SH-SY5Y (cell line): ENCODE results near the gene SLC25A3.

Experiments used
- GATA2 ChIP-seq: IDR thresholded peaks from 2 replicates; pipeline ENCODE4 v1.6.1; 2011; ENCODE audit warnings: mild to moderate bottlenecking, low read depth, low read length
- GATA3 ChIP-seq: IDR thresholded peaks from 2 replicates; pipeline ENCODE4 v1.6.1; 2011; ENCODE audit warnings: low read depth, mild to moderate bottlenecking, low read length, moderate library complexity

DNA sequence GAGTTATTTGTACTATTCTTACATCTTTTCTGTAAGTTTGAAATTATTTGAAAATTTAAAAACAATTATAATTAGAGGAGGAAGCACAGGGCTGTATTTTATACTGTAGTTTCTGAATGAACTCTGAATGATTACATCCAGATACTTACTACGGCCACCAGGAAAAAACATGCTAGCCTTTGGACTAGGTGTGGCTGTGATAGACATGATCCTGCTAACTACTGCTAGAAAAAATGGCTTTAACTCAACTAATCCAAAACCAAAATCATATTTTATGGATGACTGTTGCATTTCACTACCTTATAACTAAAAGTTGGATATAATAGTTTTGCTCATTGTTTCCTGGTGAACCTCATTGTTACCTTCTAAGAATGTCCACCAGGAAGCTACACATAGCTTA is 15.1 kb upstream of the SLC25A3 start:
- TF ChIP-seq GATA2 (no peak), GATA3 (no peak)
